NCI-H2227 treated with DMSO at 0.1 percent for 48 hours (cell line): ENCODE results near the gene KBTBD3.

Experiments used
- DNase-seq: peaks from one replicate; lab custom pipeline; 2025; lab: John Stamatoyannopoulos, UW

KBTBD3 gene

GRCh38 chr11:106076919-106077608 lies at the start of gene KBTBD3:
Gene KBTBD3 (minus strand): TSS chr11:106077347. CDS start chr11:106059097, 18,250 bp downstream.
- peak; percentile 93 for DNase-seq

GRCh38 chr11:106121570-106122320 lies 44.6 kb upstream of the KBTBD3 start:
- DNase-seq = no peak

GRCh38 chr11:106105986-106106385 lies 28.8 kb upstream of the KBTBD3 start:
- DNase-seq = no peak

GRCh38 chr11:106101819-106102218 lies 24.7 kb upstream of the KBTBD3 start:
- DNase-seq = no peak

GRCh38 chr11:106101370-106101769 lies 24.2 kb upstream of the KBTBD3 start:
- DNase-seq = no peak

- DNase-seq = no peak
Observed at GRCh38 chr11:106098893-106099553, 21.9 kb upstream of the KBTBD3 start.

- no peak for DNase-seq
Observed at GRCh38 chr11:106092446-106092845, 15.3 kb upstream of the KBTBD3 start.

GRCh38 chr11:106091480-106092123 lies 14.5 kb upstream of the KBTBD3 start:
- no peak for DNase-seq

GRCh38 chr11:106088896-106089295 lies 11.7 kb upstream of the KBTBD3 start:
- DNase-seq = no peak

GRCh38 chr11:106087815-106088435 lies 10.8 kb upstream of the KBTBD3 start:
- DNase-seq = peak; percentile 37

GRCh38 chr11:106086850-106087249 lies 9.7 kb upstream of the KBTBD3 start:
- no peak for DNase-seq

GRCh38 chr11:106086135-106086534 lies 9.0 kb upstream of the KBTBD3 start:
- no peak for DNase-seq

- DNase-seq = no peak
Observed at GRCh38 chr11:106082096-106082495, 4.9 kb upstream of the KBTBD3 start.

GRCh38 chr11:106077609-106078455 lies 685 bp upstream of the KBTBD3 start, which contains the start of gene AASDHPPT:
Gene AASDHPPT (plus strand): TSS chr11:106077662. CDS start chr11:106077711, 49 bp downstream.
- DNase-seq = peak; percentile 47

GRCh38 chr11:106076171-106076918 lies 802 bp downstream of the KBTBD3 start:
- DNase-seq = peak; percentile 7

GRCh38 chr11:106072804-106073203 lies 4.3 kb downstream of the KBTBD3 start:
- no peak for DNase-seq

- no peak for DNase-seq
Observed at GRCh38 chr11:106070606-106071005, 6.5 kb downstream of the KBTBD3 start.

GRCh38 chr11:106063009-106063408 lies 14.1 kb downstream of the KBTBD3 start:
- DNase-seq = no peak

GRCh38 chr11:106061954-106062949 lies 14.9 kb downstream of the KBTBD3 start:
- no peak for DNase-seq
